ACC112 (cell line): ENCODE data around the gene LAIR2.
"Not testable (repeated sequence)": the region's sequence is repeated elsewhere in the genome, so short reads cannot be mapped to it uniquely, and the experiment has no call there.

Source experiments
- H2AFZ ChIP-seq: fragments of 200-600 bp; sonication (generic); one replicate; pipeline ENCODE4 v1.6.0; 2017; ENCODE audit warnings: antibody characterized with exemption, low read length; ENCODE audit not compliant: unreplicated experiment
- H3K27ac ChIP-seq: fragments of 200-600 bp; sonication (generic); 2 replicates; pipeline ENCODE4 v1.5.1; 2014; ENCODE audit warnings: low read depth, mild to moderate bottlenecking, antibody characterized with exemption, low read length, moderate library complexity
- H3K27me3 ChIP-seq: fragments of 200-600 bp; sonication (generic); 2 replicates; pipeline ENCODE4 v1.6.1; 2014; ENCODE audit warnings: mild to moderate bottlenecking, antibody characterized with exemption, low read length, moderate library complexity, mixed read lengths; ENCODE audit not compliant: insufficient read depth
- H3K36me3 ChIP-seq: fragments of 200-600 bp; sonication (generic); 2 replicates; pipeline ENCODE4 v1.6.1; 2016; ENCODE audit warnings: mild to moderate bottlenecking, antibody characterized with exemption, low read length, moderate library complexity, mixed read lengths; ENCODE audit not compliant: insufficient read depth
- H3K4me1 ChIP-seq: fragments of 200-600 bp; sonication (generic); one replicate; pipeline ENCODE4 v1.6.1; 2016; ENCODE audit warnings: low read length, mixed read lengths; ENCODE audit not compliant: insufficient read depth, unreplicated experiment, control insufficient read depth
- H3K4me3 ChIP-seq: fragments of 200-600 bp; sonication (generic); 2 replicates; pipeline ENCODE4 v1.5.1; 2014; ENCODE audit warnings: mild to moderate bottlenecking, low read depth, low read length
- H3K79me2 ChIP-seq: fragments of 200-600 bp; sonication (generic); one replicate; pipeline ENCODE4 v1.6.0; 2016; ENCODE audit warnings: low read length; ENCODE audit not compliant: control insufficient read depth, unreplicated experiment, insufficient read depth

Gene LAIR2

DNA sequence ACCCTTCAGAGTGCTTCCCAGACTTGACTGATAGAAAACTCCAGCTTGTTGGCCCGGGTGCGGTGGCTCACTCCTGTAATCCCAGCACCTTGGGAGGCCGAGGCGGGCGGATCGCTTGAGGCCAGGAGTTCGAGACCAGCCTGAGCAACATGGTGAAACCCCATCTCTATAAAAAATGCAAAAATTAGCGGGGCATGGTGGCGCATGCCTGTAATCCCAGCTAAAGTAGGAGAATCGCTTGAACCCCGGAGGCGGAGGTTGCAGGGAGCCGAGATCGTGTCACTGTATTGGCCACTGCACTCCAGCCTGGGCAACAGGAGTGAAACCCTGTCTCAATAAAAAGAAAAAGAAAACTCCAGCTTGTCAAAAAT, 36.5 kb upstream of the LAIR2 start:
- not testable (repeated sequence) for H3K4me1 ChIP-seq, H3K27ac ChIP-seq, H3K4me3 ChIP-seq

DNA sequence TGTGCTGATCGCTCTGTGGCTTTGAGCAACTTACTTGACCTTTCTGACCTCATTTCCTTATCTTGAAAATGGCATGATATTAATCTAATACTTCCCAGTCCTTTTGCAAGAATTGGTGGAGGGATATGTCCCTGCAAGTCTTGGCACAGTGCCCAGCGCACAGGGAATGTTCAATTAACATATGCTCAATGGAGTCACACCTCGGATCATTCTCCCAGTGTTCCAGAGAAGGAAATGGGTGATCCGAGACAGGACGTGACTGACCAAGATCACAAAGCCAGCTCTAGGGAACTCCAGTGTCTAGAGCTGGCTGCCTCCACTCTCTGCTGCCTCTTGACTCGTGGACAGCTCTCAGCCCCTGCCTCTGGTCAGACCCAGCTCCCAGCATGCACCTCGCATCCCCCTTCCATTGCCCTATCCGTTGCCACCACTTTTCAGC, 33.1 kb upstream of the LAIR2 start:
- Histone ChIP-seq H3K27me3 (no peaks in the 10 kb centered on the region), H3K27ac (no peak overlapping the region), H3K36me3 (no peaks in the 10 kb centered on the region), H3K4me1 (peaks cover 5% of the 10 kb centered on the region), H3K4me3 (no peak overlapping the region), H3K79me2 (no peaks in the 10 kb centered on the region), H2AFZ (no peak overlapping the region)

More for the DNA sequence above, 36.5 kb upstream of the LAIR2 start:
- not testable (repeated sequence) for H3K27me3 ChIP-seq, H2AFZ ChIP-seq, H3K36me3 ChIP-seq, H3K79me2 ChIP-seq

DNA sequence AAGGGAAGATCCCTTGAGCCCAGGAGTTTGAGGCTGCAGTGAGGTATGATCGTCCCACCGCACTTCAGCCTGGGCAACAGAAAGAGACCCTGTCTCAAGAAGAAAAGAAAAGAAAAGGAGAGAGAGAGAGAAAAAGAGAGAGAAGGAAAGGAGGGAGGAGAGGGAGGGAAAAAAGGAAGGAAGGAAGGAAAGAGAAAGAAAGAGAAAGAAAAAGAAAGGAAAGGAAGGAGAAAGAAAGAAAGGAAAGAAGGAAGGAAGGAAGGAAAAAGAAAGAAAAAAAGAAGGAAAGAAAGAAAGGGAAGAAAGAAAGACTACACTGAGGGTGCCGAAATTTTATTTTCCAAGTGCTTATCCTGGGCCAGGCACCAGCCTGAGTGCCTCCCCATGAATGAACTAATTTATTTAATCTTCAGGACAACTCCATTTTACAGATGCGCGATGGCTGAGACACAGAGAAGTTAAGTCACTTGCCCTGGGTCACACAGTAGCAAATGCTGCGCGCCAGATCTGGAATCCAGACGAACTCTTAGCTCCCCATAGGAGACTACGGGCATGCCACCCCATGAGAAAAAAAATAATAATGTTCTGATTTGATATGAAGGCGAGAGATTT, 32.2 kb upstream of the LAIR2 start:
- Histone ChIP-seq H3K27ac (no peak overlapping the region), H3K27me3 (no peaks in the 10 kb centered on the region), H3K4me1 (peaks cover 5% of the 10 kb centered on the region), H3K4me3 (peak overlapping the region; percentile 72; the same call in 1 of the 2 replicates), H3K36me3 (no peaks in the 10 kb centered on the region), H3K79me2 (no peaks in the 10 kb centered on the region), H2AFZ (no peak overlapping the region)

DNA sequence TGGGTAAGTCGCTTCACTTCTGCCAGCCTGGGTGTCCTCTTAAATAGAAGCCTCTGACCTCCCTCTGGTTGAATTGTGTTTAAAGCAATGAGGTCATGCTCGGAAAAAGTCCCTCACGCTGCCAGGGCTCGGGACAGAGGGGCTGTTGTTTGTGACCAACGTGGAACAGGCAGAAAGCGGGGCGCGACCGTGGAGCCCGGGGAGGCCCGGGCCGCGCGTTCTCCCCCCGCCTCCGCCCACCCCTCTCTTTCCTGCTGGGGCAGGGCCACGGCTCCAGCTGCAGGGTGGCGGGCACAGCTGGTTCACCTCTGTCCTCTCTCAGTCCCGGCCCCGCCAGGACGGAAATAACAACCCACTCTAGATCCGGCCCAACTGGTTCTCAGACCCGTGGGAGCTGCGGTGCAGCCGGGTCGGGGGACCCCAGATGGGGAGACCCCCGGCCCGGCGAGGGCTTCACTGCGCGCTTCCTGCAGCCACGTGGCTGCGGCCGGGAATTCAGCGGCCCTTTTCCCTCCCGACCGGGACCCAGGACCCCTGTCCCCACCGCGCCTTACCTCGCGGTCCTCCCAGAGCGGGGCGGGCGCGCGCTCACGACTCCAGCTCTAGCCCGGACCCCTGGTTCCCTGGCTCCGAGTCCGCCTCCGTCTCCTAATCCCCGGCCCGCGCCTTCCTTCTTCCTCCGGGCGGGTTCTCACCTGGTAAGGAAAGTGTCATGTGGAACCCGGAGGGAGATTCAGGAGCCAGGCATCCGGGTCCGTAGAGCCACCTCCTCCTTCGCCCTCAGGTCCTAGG, 31.4 kb upstream of the LAIR2 start:
- H2AFZ ChIP-seq = peak overlapping the region; percentile 42
- no peaks in the 10 kb centered on the region for H3K27me3 ChIP-seq
- H3K4me3 ChIP-seq = peak overlapping the region; percentile 72
- no peaks in the 10 kb centered on the region for H3K36me3 ChIP-seq
- H3K79me2 ChIP-seq = no peaks in the 10 kb centered on the region
- H3K27ac ChIP-seq = no peak overlapping the region
- H3K4me1 ChIP-seq = peaks cover 5% of the 10 kb centered on the region

DNA sequence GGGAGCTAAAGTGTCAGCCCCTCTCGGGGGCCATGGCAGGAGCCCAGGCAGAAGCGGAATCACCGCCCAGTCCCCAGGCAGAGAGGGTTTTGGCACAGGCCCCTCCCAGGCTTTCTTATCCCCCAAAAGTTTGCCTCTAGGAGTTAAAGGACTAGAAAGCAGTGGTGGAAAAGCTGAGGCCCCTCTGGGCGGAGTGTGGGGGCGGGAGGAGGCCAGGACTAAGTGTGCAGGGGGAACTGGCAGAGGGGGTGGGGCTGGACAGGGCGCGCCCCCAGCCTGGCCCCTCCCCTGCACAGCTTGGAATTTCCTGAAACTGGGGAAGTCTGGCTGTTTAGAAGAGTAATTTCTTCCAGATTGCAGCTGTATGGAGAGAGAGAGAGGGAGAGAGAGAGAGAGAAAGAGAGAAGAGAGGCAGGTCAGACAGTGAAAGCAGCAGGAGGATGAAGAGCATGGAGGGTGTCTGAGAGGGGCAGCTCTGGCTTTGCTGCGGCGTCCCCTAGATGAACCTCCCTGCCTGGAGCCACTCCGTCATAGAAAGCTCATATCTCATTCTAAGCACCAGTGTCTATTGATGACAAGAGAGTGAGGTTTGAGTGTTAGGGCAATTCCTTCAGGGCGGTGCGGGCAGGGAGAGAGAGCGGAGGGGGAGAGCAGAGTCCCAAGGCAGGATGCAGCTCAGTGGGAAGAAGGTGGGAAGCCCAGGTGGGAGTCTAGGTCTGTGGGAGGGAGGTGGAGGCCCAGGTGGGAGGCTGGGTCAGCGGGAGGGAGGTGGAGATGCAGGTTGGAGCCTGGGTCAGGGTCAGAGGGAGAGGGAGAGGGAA, 29.4 kb upstream of the LAIR2 start, which contains the start of gene CDC42EP5:
CDC42EP5 (minus strand) TSS at position 226 of the 821 bp plus-strand sequence. CDS start 7,749 bp downstream, outside the sequence.
- H3K79me2 ChIP-seq = no peaks in the 10 kb centered on the region
- no peak within 1 kb of the TSS for H2AFZ ChIP-seq
- no peak within 1 kb of the TSS for H3K27ac ChIP-seq
- peaks cover 5% of the 10 kb centered on the region for H3K4me1 ChIP-seq
- peak within 1 kb of the TSS; percentile 80 for H3K4me3 ChIP-seq
- no peaks in the 10 kb centered on the region for H3K36me3 ChIP-seq
- H3K27me3 ChIP-seq = no peaks in the 10 kb centered on the region

DNA sequence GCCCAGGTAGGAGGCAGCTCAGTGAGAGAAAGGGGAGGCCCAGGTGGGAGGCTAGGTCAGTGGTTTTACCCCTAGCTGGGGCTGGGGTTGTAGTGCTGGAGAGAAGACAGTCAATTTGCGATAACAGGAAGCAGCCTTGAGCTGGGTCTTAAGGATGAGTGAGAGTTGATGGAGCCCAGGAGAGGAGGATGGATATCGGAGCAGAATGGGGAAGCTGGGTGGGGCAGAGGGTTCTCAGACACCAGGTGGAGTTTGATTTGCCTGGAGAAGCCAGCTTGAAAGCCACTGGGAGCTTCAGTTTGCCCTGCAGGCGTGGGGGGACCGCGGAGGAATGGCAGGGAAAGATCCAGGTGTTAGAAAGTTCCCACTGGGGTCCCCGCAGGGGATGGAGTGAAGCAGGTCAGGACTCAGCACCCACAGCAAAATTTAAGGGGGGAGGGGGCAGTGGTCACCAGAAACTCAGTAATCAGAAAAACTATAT, 28.7 kb upstream of the LAIR2 start:
- Histone ChIP-seq H3K27me3 (no peaks in the 10 kb centered on the region), H3K27ac (no peak overlapping the region), H3K36me3 (no peaks in the 10 kb centered on the region), H2AFZ (no peak overlapping the region), H3K4me1 (peaks cover 5% of the 10 kb centered on the region), H3K79me2 (no peaks in the 10 kb centered on the region), H3K4me3 (no peak overlapping the region)

DNA sequence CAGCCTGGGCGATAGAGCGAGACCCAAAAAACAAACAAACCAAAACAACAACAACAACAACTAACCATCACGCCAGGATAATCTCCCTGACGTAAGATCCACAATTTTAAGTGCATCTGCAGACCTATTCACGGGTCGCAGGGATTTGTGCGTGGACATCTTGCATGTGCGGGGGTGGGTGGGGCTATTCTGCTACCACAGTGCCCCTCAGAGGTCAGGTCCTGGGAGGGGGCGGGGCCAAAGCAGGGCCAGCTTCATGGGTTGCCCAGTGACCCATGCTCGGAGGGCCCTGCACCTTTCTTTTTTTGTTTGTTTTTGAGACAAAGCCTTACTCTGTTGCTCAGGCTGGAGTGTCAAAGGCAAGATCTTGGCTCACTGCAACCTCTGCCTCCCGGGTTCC, 26.9 kb upstream of the LAIR2 start:
- Histone ChIP-seq H3K27ac (no peak overlapping the region), H3K79me2 (no peaks in the 10 kb centered on the region), H2AFZ (no peak overlapping the region), H3K36me3 (no peaks in the 10 kb centered on the region), H3K27me3 (no peaks in the 10 kb centered on the region), H3K4me3 (no peak overlapping the region), H3K4me1 (peaks cover 5% of the 10 kb centered on the region)

DNA sequence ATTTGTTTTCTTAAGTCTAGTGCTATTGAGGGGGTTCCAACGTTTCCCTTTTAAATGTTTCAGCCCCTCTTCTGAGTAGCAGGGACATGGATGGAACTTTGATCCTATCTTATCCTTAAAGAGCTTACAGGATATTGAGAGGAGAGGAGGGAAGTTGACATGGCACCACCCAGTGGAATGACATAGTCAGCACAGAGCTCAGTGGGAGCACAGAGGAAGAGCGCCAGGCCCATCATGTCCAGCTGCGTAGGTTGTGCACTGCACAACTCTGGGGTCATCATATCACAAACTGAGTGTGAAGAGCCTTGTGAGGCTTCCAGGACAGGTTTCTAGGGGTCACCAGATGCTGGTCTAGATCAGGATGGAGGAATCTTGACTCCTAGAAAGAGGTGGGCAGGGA, 25.0 kb upstream of the LAIR2 start:
- Histone ChIP-seq H3K36me3 (no peaks in the 10 kb centered on the region), H3K4me1 (peaks cover 5% of the 10 kb centered on the region), H3K27ac (no peak overlapping the region), H3K27me3 (no peaks in the 10 kb centered on the region), H2AFZ (no peak overlapping the region), H3K79me2 (no peaks in the 10 kb centered on the region), H3K4me3 (no peak overlapping the region)

DNA sequence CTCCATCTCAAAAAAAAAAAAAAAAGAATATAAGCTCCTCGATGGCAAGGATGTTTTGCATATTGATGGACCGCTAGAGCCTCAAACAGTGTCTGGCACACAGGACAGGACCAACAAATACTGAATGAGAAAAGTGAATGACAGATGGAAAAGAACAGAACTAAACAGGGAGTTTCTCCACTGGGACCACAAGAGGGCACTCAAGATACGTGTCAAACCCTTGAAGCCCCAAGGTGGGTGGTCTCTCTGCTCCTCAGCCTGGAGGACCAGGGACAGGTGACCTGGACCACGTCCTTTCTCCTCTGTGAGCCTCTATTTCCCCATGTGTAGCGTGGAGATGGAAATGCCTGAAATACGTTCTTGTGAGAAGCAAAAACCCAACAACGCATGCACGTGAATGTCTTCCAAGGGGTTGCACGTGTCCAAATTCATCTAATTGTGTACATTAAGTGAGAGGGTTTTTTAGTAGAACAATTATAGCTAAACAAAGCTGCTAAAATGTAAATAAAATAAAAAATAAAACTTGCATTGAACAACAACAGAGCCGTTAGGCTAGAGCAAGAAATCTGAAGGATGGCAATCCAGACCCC, 23.9 kb upstream of the LAIR2 start:
- H3K27me3 ChIP-seq = no peaks in the 10 kb centered on the region
- H3K4me1 ChIP-seq = peaks cover 1% of the 10 kb centered on the region
- no peak overlapping the region for H3K27ac ChIP-seq
- H2AFZ ChIP-seq = no peak overlapping the region
- no peaks in the 10 kb centered on the region for H3K79me2 ChIP-seq
- no peaks in the 10 kb centered on the region for H3K36me3 ChIP-seq
- no peak overlapping the region for H3K4me3 ChIP-seq

DNA sequence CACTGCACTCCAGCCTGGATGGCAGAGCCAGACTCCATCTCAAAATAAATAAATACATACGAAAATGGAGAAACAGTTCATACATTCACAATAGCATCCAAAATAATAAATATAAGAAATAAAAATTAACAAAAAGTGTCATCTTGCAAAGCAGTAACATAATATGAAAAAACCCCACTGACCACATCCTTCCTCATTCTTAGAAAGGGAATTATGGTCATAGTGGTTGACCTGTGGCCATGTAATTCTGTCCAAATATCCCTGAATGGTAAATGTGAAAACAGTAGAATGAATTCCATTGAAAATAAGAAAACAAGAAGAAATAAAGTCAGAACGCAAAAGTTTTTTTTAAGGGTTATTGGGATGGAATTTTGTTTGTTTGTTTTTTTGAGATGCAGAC, 22.6 kb upstream of the LAIR2 start:
- Histone ChIP-seq H3K27ac (no peak overlapping the region), H3K27me3 (no peaks in the 10 kb centered on the region), H2AFZ (no peak overlapping the region), H3K79me2 (no peaks in the 10 kb centered on the region), H3K4me1 (no peaks in the 10 kb centered on the region), H3K36me3 (no peaks in the 10 kb centered on the region), H3K4me3 (no peak overlapping the region)
